Measurements from ENCODE around the gene NEK1.

- no peak for TF ChIP-seq ZNF510 (CRISPR knock-in tag; IDR thresholded peaks at IDR 0.05; ENCODE audit: low read depth)
- no peak for TF ChIP-seq RBAK (CRISPR knock-in tag; IDR thresholded peaks at IDR 0.05)
- TF ChIP-seq TEAD2 (CRISPR knock-in tag; IDR thresholded peaks at IDR 0.05), result no peak
- TF ChIP-seq CTCF (CRISPR knock-in tag; IDR thresholded peaks at IDR 0.05), result no peak
Measured at GRCh38 chr4:169523796-169524195, 88.6 kb downstream of the NEK1 start.

Data from HepG2 (cell line).